Peyer's patch (tissue), 4 donors: ENCODE data around the gene ZNF346.

ENCODE experiments used
- POLR2A ChIP-seq, 2 donors: fragments of 450-650 bp; IDR thresholded peaks; one replicate each; pipeline ENCODE4 v1.5.1; 2017; ENCODE audit warnings: antibody characterized with exemption in 2 of 2, mild to moderate bottlenecking in 2 of 2, moderate library complexity in 2 of 2
- TF ChIP-seq, protein P1 (sequence below), 6 experiments: fragments of 450-650 bp in 4 of 6; fragments of 200-600 bp in 2 of 6; sonication (generic) in 1 of 6; IDR thresholded peaks; one replicate each; pipeline ENCODE4 v1.5.1; 2017 to 2019; ENCODE audit warnings: antibody characterized with exemption in 6 of 6, mild to moderate bottlenecking in 3 of 6, moderate library complexity in 1 of 6

DNA sequence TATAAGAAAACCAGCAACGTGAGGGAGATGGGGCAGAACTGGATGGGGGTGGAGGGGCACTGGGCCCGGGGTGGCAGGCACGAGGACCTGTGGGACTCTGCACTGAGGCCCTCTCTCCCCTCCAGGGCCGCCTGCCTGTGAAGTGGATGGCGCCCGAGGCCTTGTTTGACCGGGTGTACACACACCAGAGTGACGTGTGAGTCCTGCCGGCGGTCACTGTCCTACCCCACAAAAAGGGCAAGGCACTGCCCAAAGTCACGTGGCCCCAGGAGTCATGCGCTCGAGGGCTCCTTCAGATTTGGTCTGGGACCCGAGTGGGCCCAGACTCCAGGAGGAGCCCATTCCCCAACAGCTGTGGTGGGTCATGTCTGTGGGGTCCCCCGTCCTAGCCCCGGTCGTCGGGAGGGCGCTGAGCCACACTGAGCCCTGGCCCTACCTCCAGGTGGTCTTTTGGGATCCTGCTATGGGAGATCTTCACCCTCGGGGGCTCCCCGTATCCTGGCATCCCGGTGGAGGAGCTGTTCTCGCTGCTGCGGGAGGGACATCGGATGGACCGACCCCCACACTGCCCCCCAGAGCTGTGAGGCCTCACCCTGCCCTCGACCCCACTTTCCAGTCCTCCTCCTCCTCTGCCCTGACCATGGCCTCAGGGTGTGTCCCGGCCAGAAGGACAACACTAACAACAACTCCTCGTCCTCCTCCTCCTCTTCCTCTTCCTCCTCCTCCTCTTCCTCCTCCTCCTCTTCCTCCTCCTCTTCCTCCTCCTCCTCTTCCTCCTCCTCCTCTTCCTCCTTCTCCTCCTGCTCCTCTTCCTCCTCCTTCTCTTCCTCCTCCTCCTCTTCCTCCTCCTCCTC is 73.9 kb downstream of the ZNF346 start:
- TF ChIP-seq, protein P1, sequence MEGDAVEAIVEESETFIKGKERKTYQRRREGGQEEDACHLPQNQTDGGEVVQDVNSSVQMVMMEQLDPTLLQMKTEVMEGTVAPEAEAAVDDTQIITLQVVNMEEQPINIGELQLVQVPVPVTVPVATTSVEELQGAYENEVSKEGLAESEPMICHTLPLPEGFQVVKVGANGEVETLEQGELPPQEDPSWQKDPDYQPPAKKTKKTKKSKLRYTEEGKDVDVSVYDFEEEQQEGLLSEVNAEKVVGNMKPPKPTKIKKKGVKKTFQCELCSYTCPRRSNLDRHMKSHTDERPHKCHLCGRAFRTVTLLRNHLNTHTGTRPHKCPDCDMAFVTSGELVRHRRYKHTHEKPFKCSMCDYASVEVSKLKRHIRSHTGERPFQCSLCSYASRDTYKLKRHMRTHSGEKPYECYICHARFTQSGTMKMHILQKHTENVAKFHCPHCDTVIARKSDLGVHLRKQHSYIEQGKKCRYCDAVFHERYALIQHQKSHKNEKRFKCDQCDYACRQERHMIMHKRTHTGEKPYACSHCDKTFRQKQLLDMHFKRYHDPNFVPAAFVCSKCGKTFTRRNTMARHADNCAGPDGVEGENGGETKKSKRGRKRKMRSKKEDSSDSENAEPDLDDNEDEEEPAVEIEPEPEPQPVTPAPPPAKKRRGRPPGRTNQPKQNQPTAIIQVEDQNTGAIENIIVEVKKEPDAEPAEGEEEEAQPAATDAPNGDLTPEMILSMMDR (IDR thresholded peaks at IDR 0.05) = no peak
- no peak for TF ChIP-seq POLR2A (IDR thresholded peaks at IDR 0.05)
